Activated B cell treated with CpG ODN at 0.5 μM for 24 hours (primary cell): ENCODE data around the gene ARHGAP10. TPM values are rescaled to one million over a fixed set of nuclear protein-coding genes. Genes with fewer than 3 reads are reported as not detected.

Source experiments
- ATAC-seq: fragments of 200-7000 bp; cut with Tn5 transposase; one replicate; pipeline ENCODE4 v1.10.0; 2021; ENCODE audit warnings: low read depth, mild to moderate bottlenecking, moderate library complexity
- CTCF ChIA-PET: fragments of 350-600 bp; sonication (Branson Sonifier 250); formaldehyde crosslinking; loops from one replicate; lab custom pipeline; 2021; ENCODE audit warnings: antibody characterized with exemption; lab: Charles Lee
- POLR2A ChIA-PET: fragments of 350-600 bp; sonication (Branson Sonifier 250); formaldehyde crosslinking; loops from one replicate; lab custom pipeline; 2021; ENCODE audit warnings: antibody characterized with exemption; lab: Charles Lee
- DNase-seq: peaks from one replicate; pipeline ENCODE4 v3.0.0; 2022
- H3K27ac Mint-ChIP-seq: one replicate; pipeline ENCODE4 v1.8.0; 2020; ENCODE audit warnings: mixed read lengths
- H3K27me3 Mint-ChIP-seq: one replicate; pipeline ENCODE4 v1.8.0; 2021; ENCODE audit warnings: mixed read lengths
- H3K36me3 Mint-ChIP-seq: one replicate; pipeline ENCODE4 v1.8.0; 2021; ENCODE audit warnings: low read depth, mixed read lengths
- H3K4me1 Mint-ChIP-seq: one replicate; pipeline ENCODE4 v1.8.0; 2021; ENCODE audit warnings: mixed read lengths
- H3K4me3 Mint-ChIP-seq: one replicate; pipeline ENCODE4 v1.8.0; 2020; ENCODE audit warnings: mild to moderate bottlenecking, mixed read lengths
- H3K9me3 Mint-ChIP-seq: one replicate; pipeline ENCODE4 v1.8.0; 2020; ENCODE audit warnings: mixed read lengths
- intact Hi-C: fragments of 100-400 bp; cut with micrococcal nuclease; formaldehyde crosslinking; loops from one replicate; pipeline ENCODE4 v1.15.1; 2024
- total RNA-seq: library from RNA; stranded (reverse); gene quantifications from 2 replicates; pipeline ENCODE4 v1.2.3, GENCODE V29; 2022
- TF ChIP-seq, protein P1 (sequence below): fragments of 200-600 bp; IDR thresholded peaks from one replicate; pipeline ENCODE4 v1.8.0; 2022; ENCODE audit warnings: antibody characterized with exemption, mild to moderate bottlenecking

The ARHGAP10 gene
- total RNA-seq, 1 donor from 2014 or later: 0.60 TPM

DNA sequence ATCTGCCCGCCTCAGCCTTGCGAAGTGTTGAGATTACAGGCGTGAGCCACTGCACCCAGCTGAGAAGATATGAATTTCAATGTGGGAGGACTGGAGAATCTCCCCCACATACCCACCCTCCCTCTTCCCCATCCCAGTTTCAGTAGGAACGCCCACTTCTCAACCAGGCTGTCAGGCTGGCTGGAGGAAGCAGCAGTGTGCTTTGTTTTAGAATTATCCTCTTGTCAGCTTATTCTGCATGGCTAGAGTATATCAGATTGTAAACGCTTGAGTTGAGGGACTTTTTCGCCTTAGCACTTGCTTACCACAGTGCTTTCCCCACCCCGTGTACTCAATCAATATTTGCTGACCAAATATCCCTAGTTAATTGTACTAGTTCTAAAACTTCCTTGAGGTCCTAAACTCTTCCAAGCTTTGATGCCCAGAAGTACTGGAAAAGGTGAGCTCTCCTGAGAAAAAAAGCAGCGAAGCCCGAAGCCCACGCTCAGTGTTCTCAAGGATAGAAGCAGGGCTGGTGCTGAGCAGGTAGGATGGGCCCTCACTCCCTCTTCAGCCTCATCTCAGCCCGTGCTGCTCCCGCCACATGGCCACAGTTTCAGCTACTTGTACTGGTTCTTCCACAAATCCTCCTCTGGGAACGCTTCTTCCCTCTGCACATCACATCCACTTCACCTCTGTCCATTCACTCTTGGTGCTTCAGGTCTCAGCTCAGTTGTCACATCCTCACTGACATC, 7.3 kb upstream of the ARHGAP10 start:
- H3K36me3 Mint-ChIP-seq: no peaks in the 10 kb centered on the region
- POLR2A ChIA-PET: no interaction called here
- no peak overlapping the region for H3K27ac Mint-ChIP-seq
- CTCF ChIA-PET: no interaction called here
- H3K4me3 Mint-ChIP-seq: no peak overlapping the region
- peaks cover 8% of the 10 kb centered on the region for H3K27me3 Mint-ChIP-seq
- no peaks in the 10 kb centered on the region for H3K9me3 Mint-ChIP-seq
- H3K4me1 Mint-ChIP-seq: no peaks in the 10 kb centered on the region
- no peak for ATAC-seq
- intact Hi-C loops: no loop called here
- TF ChIP-seq, protein P1, sequence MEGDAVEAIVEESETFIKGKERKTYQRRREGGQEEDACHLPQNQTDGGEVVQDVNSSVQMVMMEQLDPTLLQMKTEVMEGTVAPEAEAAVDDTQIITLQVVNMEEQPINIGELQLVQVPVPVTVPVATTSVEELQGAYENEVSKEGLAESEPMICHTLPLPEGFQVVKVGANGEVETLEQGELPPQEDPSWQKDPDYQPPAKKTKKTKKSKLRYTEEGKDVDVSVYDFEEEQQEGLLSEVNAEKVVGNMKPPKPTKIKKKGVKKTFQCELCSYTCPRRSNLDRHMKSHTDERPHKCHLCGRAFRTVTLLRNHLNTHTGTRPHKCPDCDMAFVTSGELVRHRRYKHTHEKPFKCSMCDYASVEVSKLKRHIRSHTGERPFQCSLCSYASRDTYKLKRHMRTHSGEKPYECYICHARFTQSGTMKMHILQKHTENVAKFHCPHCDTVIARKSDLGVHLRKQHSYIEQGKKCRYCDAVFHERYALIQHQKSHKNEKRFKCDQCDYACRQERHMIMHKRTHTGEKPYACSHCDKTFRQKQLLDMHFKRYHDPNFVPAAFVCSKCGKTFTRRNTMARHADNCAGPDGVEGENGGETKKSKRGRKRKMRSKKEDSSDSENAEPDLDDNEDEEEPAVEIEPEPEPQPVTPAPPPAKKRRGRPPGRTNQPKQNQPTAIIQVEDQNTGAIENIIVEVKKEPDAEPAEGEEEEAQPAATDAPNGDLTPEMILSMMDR: no peak
- DNase-seq: no peak

DNA sequence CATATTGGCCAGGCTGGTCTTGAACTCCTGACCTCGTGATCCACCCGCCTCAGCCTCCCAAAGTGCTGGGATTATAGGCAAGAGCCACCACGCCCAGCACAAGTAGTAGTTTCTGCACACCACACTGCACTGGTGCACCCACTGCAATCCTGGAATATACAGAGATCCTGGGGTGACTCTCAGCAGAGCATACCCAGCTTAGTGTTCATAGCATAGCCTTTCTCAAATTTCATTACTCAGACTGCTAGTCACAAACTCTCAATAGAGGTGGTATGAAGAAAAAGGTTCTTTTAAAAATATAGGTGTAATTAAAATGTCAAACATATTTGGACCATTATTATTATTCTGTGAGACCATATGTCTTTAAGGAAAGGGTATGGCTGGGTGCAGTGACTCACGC, 6.2 kb upstream of the ARHGAP10 start:
- TF ChIP-seq, protein P1: no peak
- Mint-ChIP-seq H3K27me3 (peaks cover 8% of the 10 kb centered on the region), H3K4me3 (no peak overlapping the region), H3K9me3 (no peaks in the 10 kb centered on the region), H3K36me3 (no peaks in the 10 kb centered on the region), H3K4me1 (no peaks in the 10 kb centered on the region), H3K27ac (no peak overlapping the region)
- ChIA-PET CTCF (no interaction called here), POLR2A (no interaction called here)
- intact Hi-C loops: no loop called here
- ATAC-seq (no peak), DNase-seq (no peak)

DNA sequence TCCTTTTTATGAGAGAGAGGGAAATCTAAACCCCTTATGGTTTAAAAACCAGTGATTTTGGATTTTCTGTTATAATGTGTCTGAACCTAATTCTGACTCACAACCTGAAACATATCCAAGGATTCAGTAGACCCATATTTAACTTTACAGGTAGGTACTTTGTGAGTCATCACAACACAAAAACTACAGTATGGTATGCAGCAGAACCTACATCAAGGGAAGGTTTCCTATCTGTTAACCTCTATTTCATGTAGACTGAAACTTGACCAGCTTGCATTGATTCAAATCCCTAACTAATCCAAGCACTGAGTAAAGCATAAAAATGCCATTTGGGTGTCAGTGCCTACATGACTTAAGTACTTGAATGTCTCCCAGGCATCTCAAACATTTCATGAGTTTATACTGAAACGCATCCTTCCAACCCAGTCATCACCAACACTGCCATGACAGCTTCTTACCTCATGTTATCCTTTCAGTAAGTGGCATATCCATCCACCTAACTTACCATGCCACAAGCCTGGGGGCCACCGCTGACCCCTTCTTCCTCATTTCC, 4.3 kb upstream of the ARHGAP10 start:
- ATAC-seq (no peak), DNase-seq (no peak)
- TF ChIP-seq, protein P1: no peak
- Mint-ChIP-seq H3K36me3 (peaks cover 3% of the 10 kb centered on the region), H3K27me3 (peaks cover 9% of the 10 kb centered on the region), H3K27ac (no peak overlapping the region), H3K4me1 (peaks cover 6% of the 10 kb centered on the region), H3K9me3 (no peaks in the 10 kb centered on the region), H3K4me3 (no peak overlapping the region)
- CTCF ChIA-PET: interaction anchor here (1.4 kb wide), 1 partner anchor 139 kb away, joined by 4 read pairs; no protein-coding TSS in a partner anchor
- POLR2A ChIA-PET: no interaction called here
- intact Hi-C loops: no loop called here

DNA sequence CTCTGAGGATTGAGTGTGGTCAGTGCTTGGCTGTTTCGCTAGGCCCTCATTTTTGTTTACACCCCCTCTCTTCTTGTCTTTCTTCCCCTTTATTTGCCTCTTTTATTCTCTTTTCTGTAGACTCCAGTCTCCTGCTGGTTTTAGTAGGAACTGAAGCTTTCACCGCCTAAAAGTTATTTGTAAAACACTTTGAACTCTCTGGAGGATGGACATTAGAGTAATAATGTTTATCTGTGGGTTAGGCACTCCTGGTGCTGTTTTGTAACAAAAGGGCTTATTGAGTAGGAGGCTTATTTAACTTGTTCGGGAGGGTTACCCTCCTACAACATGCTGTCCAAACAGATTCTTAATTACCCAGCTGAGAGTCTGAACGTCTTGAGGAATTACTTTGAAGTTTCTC, 1.6 kb upstream of the ARHGAP10 start:
- ChIA-PET POLR2A (no interaction called here), CTCF (interaction anchor here (0.6 kb wide), 1 partner anchor 33 kb away, joined by 3 read pairs; no protein-coding TSS in a partner anchor)
- H3K27me3 Mint-ChIP-seq: peaks cover 28% of the 10 kb centered on the region
- intact Hi-C loops: no loop called here
- DNase-seq (no peak), ATAC-seq (no peak)
- TF ChIP-seq, protein P1: no peak
- H3K4me1 Mint-ChIP-seq: peaks cover 16% of the 10 kb centered on the region
- peaks cover 3% of the 10 kb centered on the region for H3K36me3 Mint-ChIP-seq
- H3K27ac Mint-ChIP-seq: no peak overlapping the region
- no peak overlapping the region for H3K4me3 Mint-ChIP-seq
- no peaks in the 10 kb centered on the region for H3K9me3 Mint-ChIP-seq

DNA sequence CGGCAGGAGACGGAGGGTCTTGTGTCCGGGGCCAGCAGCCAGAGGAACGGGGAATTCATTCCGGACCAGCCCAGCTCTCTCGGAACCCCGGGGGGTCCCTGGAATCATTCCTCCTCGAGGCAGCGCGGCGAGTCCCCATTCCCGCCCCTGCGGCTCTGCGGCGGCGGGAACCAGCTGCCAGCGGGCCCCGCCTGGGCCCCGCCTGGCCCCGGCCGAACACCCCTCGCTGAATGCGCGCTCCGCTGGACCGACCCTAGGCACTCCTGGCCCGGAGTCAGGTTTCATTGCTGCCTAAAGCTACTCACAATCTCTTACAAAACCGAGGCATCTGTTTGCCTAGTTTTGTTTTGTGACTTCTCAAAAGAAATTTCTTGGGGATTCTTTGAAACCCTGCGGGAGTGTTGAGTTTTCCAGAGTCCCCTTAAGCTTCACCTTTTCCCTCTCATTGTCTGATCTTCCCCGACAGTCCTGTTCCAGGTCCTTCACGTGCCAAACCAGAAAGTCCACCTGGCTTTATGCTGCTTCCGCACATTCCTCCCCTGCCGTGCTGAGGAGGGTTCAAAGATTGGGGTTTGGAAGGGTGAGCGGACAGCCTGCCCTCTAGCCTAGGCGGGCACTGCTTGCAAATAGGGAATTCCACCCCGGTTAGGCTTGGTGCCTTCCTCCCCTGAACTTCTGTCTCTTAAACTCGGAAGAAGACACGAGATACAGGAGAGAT, 789 bp downstream of the ARHGAP10 start:
- CTCF ChIA-PET: interaction anchor here (1.0 to 1.3 kb wide), 3 partner anchors 24 to 134 kb away, joined by 3 to 5 read pairs (median 4); no protein-coding TSS in a partner anchor
- intact Hi-C loops: loop anchor here (2.0 kb wide), 1 partner anchor 48 kb away; the partner anchor contains the start of gene PRMT9
- peak; percentile 36 for ATAC-seq
- H3K9me3 Mint-ChIP-seq: no peaks in the 10 kb centered on the region
- H3K4me3 Mint-ChIP-seq: peak overlapping the region; percentile 82
- peaks cover 16% of the 10 kb centered on the region for H3K4me1 Mint-ChIP-seq
- TF ChIP-seq, protein P1: no peak
- POLR2A ChIA-PET: interaction anchor here (0.9 kb wide), 1 partner anchor 49 kb away, joined by 3 read pairs; the partner anchor contains the start of gene PRMT9
- no peak overlapping the region for H3K27ac Mint-ChIP-seq
- DNase-seq: no peak
- peaks cover 33% of the 10 kb centered on the region for H3K27me3 Mint-ChIP-seq
- H3K36me3 Mint-ChIP-seq: peaks cover 3% of the 10 kb centered on the region
